CD4-positive, alpha-beta T cell (primary cell): ENCODE data around the gene LYZL2. TPM values are rescaled to one million over a fixed set of nuclear protein-coding genes. Genes with fewer than 3 reads are reported as not detected.
"Not testable (repeated sequence)": the region's sequence is repeated elsewhere in the genome, so short reads cannot be mapped to it uniquely, and the experiment has no call there.

Experiments
- ATAC-seq: fragments of 200-7000 bp; cut with Tn5 transposase; one replicate; pipeline ENCODE4 v1.10.0; 2022; ENCODE audit warnings: mild to moderate bottlenecking; ENCODE audit not compliant: poor library complexity
- CTCF ChIA-PET: fragments of 350-600 bp; sonication (Branson Sonifier 250); formaldehyde crosslinking; loops from one replicate; lab custom pipeline; 2021; ENCODE audit warnings: antibody characterized with exemption, inconsistent platforms; lab: Charles Lee
- POLR2A ChIA-PET: fragments of 350-600 bp; sonication (Branson Sonifier 250); formaldehyde crosslinking; loops from one replicate; lab custom pipeline; 2021; ENCODE audit warnings: antibody characterized with exemption, inconsistent platforms; lab: Charles Lee
- DNase-seq, 14 experiments: peaks; one replicate each; pipeline ENCODE4 v3.0.0-alpha.2; 2013 to 2020; ENCODE audit warnings: mixed read lengths in 2 of 14
- H3K27ac ChIP-seq, 2 donors: one replicate each; pipeline versions ENCODE4 v1.5.1 to v1.7.0; 2013; ENCODE audit warnings: low read length in 2 of 2, low read depth in 1 of 2, mild to moderate bottlenecking in 1 of 2
- H3K27me3 ChIP-seq, 2 experiments: 1 replicate in 1 of 2; 2 replicates in 1 of 2; pipeline versions ENCODE4 v1.6.1 to v1.7.0; 2013; ENCODE audit warnings: low read length in 2 of 2, control low read depth in 1 of 2, mild to moderate bottlenecking in 1 of 2, moderate library complexity in 1 of 2; ENCODE audit not compliant: insufficient read depth in 2 of 2, control insufficient read depth in 1 of 2
- H3K36me3 ChIP-seq: one replicate; pipeline ENCODE4 v1.6.1; 2013; ENCODE audit warnings: low read length, control low read depth; ENCODE audit not compliant: insufficient read depth
- H3K4me1 ChIP-seq: one replicate; pipeline ENCODE4 v1.6.1; 2013; ENCODE audit warnings: low read length, control low read depth; ENCODE audit not compliant: insufficient read depth
- H3K4me3 ChIP-seq: one replicate; pipeline ENCODE4 v1.5.1; 2013; ENCODE audit warnings: mild to moderate bottlenecking, low read length, moderate library complexity
- H3K9me3 ChIP-seq, 2 experiments: 1 replicate in 1 of 2; 2 replicates in 1 of 2; pipeline versions ENCODE4 v1.6.1 to v1.7.0; 2013; ENCODE audit warnings: low read length in 2 of 2, mild to moderate bottlenecking in 2 of 2, control low read depth in 1 of 2, moderate library complexity in 1 of 2; ENCODE audit not compliant: control insufficient read depth in 1 of 2, insufficient read depth in 1 of 2
- H3K27ac Mint-ChIP-seq: one replicate; pipeline ENCODE4 v1.8.0; 2020; ENCODE audit warnings: mixed read lengths
- H3K27me3 Mint-ChIP-seq: one replicate; pipeline ENCODE4 v1.8.0; 2021; ENCODE audit warnings: mixed read lengths
- H3K36me3 Mint-ChIP-seq: one replicate; pipeline ENCODE4 v1.8.0; 2021; ENCODE audit warnings: low read depth, mixed read lengths
- H3K4me1 Mint-ChIP-seq: one replicate; pipeline ENCODE4 v1.8.0; 2021; ENCODE audit warnings: low read depth, mixed read lengths
- H3K4me3 Mint-ChIP-seq: one replicate; pipeline ENCODE4 v1.8.0; 2020; ENCODE audit warnings: mild to moderate bottlenecking, mixed read lengths
- H3K9me3 Mint-ChIP-seq: one replicate; pipeline ENCODE4 v1.8.0; 2020; ENCODE audit warnings: mixed read lengths
- CTCF ChIP-seq: fragments of 200-600 bp; IDR thresholded peaks from one replicate; pipeline ENCODE4 v1.8.0; 2022; ENCODE audit warnings: antibody characterized with exemption, mild to moderate bottlenecking
- intact Hi-C, 2 experiments: fragments of 100-400 bp; cut with DNase I in 1 of 2; cut with micrococcal nuclease in 1 of 2; formaldehyde crosslinking; loops; one replicate each; pipeline versions ENCODE4 v1.15.1 to v1.9.0; 2023 to 2025; cut with DNase I, micrococcal nuclease
- total RNA-seq, 174 experiments: library from RNA in 2 of 174; stranded (reverse) in 2 of 174; gene quantifications; one replicate each; pipeline ENCODE4 v1.2.3 and lab custom pipeline; 2021 to 2026

LYZL2 gene
- total RNA-seq, 2 experiments from 2014 or later, result not detected

- H3K4me1 ChIP-seq, result no peaks in the 10 kb centered on the region
- no peaks in the 10 kb centered on the region for H3K27me3 Mint-ChIP-seq
- TF ChIP-seq CTCF, result no peak
- H3K4me1 Mint-ChIP-seq, result no peaks in the 10 kb centered on the region
- H3K27ac Mint-ChIP-seq, result no peak overlapping the region
- H3K9me3 ChIP-seq, result no peaks in the 10 kb centered on the region
- H3K36me3 Mint-ChIP-seq, result no peaks in the 10 kb centered on the region
- no peaks in the 10 kb centered on the region for H3K9me3 Mint-ChIP-seq
- H3K27me3 ChIP-seq, result no peaks in the 10 kb centered on the region
- ChIA-PET POLR2A (no interaction called here), CTCF (no interaction called here)
- H3K4me3 Mint-ChIP-seq, result no peak overlapping the region
- no peak for ATAC-seq
- H3K4me3 ChIP-seq, result no peak overlapping the region
- no peak for DNase-seq
- intact Hi-C loops, result loop anchor here in 1 of 2 experiments (5.0 kb wide), 1 partner anchor 182 kb away; no protein-coding TSS in a partner anchor
- no peak overlapping the region for H3K27ac ChIP-seq
- H3K36me3 ChIP-seq, result no peaks in the 10 kb centered on the region
Observed at GRCh38 chr10:30594077-30594476, 35.5 kb downstream of the LYZL2 start.

- intact Hi-C loops, result loop anchor here (2.0 to 5.0 kb wide), 2 partner anchors 60 to 180 kb away; no protein-coding TSS in a partner anchor
- not testable (repeated sequence) for DNase-seq, H3K4me3 Mint-ChIP-seq, H3K27me3 Mint-ChIP-seq, H3K27me3 ChIP-seq, H3K27ac ChIP-seq, H3K4me3 ChIP-seq, H3K4me1 ChIP-seq, ATAC-seq, H3K9me3 Mint-ChIP-seq, H3K27ac Mint-ChIP-seq, H3K36me3 ChIP-seq, H3K4me1 Mint-ChIP-seq, H3K36me3 Mint-ChIP-seq, H3K9me3 ChIP-seq
- CTCF ChIA-PET, result interaction anchor here (3.1 kb wide), 1 partner anchor 11 kb away, joined by 26 read pairs; no protein-coding TSS in a partner anchor
- POLR2A ChIA-PET, result interaction anchor here (0.6 kb wide), 1 partner anchor 63 kb away, joined by 5 read pairs; no protein-coding TSS in a partner anchor
Observed at GRCh38 chr10:30592770-30593169, 36.8 kb downstream of the LYZL2 start.

GRCh38 chr10:30591249-30591670 is 38.3 kb downstream of the LYZL2 start:
- intact Hi-C loops, result loop anchor here (1.0 to 5.0 kb wide), 6 partner anchors 56 to 593 kb away; no protein-coding TSS in a partner anchor
- Mint-ChIP-seq H3K36me3 (no peaks in the 10 kb centered on the region), H3K27me3 (no peaks in the 10 kb centered on the region), H3K9me3 (no peaks in the 10 kb centered on the region), H3K27ac (no peak overlapping the region), H3K4me3 (no peak overlapping the region), H3K4me1 (no peaks in the 10 kb centered on the region)
- peak; percentile 74 for ATAC-seq
- no peak overlapping the region for H3K27ac ChIP-seq
- CTCF ChIA-PET, result interaction anchor here (0.6 to 3.1 kb wide), 12 partner anchors 10 to 945 kb away, joined by 3 to 26 read pairs (median 6); no protein-coding TSS in a partner anchor
- peak; percentile 90 for TF ChIP-seq CTCF
- POLR2A ChIA-PET, result interaction anchor here (1.0 to 2.5 kb wide), 3 partner anchors 199 to 593 kb away, joined by 4 to 10 read pairs (median 4); no protein-coding TSS in a partner anchor
- H3K4me1 ChIP-seq, result peaks cover 3% of the 10 kb centered on the region
- DNase-seq, result peak in 13 of 14 experiments; percentile 8 to 82 (median 20)
- H3K27me3 ChIP-seq, result no peaks in the 10 kb centered on the region
- H3K4me3 ChIP-seq, result no peak overlapping the region
- no peaks in the 10 kb centered on the region for H3K9me3 ChIP-seq
- H3K36me3 ChIP-seq, result no peaks in the 10 kb centered on the region
